HG03108 (cell line): ENCODE data around the gene ATF3.
"Not testable (repeated sequence)": the region's sequence is repeated elsewhere in the genome, so short reads cannot be mapped to it uniquely, and the experiment has no call there.

Source experiments
- ATAC-seq: cut with Tn5 transposase; IDR thresholded peaks from one replicate; pipeline ENCODE4 v1.9.1; 2021; ENCODE audit warnings: moderate library complexity; ENCODE audit not compliant: unreplicated experiment

ATF3 gene

DNA sequence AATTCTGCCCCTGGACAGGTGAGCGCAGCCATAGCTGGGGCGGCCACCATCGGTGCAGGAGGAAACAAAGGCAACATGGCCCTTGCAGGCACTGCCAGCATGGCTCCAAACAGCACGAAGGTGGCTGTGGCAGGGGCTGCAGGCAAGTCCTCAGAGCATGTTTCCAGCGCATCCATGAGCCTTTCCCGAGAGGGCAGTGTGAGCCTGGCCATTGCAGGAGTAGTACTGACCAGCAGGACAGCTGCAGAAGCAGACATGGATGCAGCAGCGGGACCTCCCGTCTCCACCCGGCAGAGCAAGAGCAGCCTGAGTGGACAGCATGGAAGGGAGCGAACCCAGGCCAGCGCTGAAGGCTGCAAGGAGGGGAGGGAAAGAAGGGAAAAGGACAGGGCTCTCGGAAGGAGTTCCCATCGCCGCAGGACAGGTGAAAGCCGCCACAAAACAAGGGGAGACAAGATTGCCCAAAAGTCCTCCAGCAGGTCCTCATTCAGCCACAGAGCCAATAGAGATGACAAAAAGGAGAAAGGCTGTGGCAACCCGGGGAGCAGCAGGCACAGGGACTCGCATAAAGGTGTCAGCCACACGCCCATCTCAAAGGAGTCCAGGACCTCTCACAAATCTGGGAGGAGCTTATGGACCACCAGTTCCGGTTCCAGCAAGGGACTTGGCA is 17.4 kb downstream of the ATF3 start:
- ATAC-seq: no peak

DNA sequence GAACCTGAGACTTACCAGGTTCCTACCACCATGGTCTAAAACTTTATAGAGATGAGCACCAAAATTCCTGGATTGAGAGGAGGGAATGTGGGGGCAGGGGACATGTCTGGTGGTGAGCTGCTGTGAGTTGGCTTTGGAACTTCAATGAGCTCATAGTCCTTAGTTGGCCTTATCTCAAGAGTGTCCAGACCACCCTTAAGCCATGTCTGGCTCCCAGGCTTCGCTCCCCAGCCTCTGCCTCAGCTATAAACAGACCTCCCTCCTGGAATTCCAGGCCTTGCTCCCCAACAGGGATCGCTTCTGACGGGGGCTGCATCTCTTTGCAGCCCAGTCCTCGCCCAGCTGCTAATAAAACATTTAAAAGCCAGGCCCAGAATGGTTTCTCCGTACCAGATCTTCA is 19.5 kb downstream of the ATF3 start:
- no peak for ATAC-seq

GRCh38 chr1:212628813-212629415 is 20.4 kb downstream of the ATF3 start:
- no peak for ATAC-seq

DNA sequence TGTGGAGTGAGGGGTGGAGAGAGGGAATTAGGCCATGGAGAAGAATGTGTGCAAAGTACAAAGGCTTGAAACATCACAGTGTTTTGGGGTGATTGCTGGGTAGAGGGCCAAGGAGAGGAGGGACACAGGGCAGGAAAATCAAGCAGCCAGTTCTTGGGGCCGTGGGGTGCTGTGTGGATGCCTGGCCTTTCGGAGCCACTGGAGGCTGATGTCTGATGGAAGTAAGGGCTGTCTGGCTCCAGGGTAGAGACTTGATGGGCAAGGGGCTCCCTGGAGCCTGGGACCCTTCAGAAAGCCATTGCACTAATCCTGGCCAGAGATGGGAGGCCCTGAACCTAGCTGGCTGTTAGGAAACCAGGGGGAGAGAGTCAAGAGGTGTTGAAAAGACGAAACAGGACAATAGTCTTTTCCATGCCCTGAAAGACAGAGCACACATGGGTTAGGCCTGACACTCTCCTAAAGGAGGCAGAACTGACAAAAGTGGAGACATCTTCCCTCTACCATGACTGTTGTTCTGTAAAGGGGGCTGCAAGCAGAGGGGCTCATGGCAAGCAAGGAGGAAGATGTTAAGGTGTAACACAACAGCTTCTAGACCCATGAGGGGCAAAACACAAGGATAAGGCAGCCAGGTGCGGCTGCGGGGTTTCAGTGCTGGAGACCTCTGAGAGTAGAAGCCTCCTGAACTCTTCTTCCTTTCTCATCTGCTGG is 21.0 kb downstream of the ATF3 start:
- ATAC-seq: no peak

GRCh38 chr1:212630158-212630900 is 21.8 kb downstream of the ATF3 start:
- ATAC-seq: peak; percentile 92

- no peak for ATAC-seq
Measured at GRCh38 chr1:212633161-212633560, 24.6 kb downstream of the ATF3 start.

GRCh38 chr1:212634252-212634651 is 25.7 kb downstream of the ATF3 start:
- ATAC-seq: no peak

- ATAC-seq: no peak
Measured at GRCh38 chr1:212635141-212635631, 26.6 kb downstream of the ATF3 start.

DNA sequence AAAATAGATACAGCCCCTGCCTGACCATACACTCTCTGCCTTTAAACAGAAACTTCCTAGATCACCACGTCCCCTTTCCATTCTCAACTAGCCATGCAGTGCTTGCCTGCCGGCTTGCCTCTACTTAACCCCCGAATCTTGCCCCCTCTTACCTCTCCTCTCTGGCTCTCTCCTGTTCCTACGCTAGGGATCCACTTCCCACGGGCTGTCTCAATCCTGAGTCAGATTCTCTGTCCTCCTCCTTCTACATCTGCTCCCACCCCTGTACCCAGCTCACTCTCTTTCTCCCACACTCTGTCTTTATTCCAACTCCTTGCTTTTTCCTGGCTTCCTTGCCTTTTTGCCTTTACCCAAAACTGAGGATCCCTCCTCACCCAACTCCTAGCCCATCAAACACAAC is 29.3 kb downstream of the ATF3 start:
- no peak for ATAC-seq

DNA sequence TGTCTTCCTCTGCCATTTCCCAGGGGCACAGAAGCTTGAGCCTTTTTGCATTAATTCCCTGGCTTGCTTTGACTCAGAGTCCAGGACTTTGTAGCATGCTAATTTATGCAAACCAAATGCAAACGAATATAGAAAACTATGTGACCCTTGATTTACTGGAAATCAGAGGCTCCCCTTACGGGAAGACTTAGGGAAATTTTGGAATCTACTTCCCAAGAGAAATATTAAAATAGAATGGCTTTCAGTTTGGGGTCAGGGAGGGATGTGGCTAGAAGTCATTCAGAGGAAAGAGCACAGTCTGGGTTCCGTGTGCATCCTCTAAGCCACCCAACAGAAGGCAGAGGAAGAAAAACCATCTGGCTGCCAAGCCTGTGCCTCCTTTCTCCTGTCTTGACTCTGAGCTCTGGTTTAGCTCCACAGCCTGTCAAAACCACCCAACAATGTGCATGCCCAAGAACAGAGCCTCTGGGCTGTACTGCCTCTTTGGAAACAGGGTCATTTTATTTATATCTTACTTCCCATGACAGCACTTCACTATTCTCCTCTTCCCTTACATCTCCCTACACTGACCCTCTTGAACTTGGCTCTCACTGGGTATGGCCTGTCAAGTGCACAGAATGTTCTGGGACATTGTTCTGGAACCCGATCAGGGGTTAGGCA is 30.1 kb downstream of the ATF3 start:
- no peak for ATAC-seq

GRCh38 chr1:212639524-212639923 is 31.0 kb downstream of the ATF3 start:
- ATAC-seq: not testable (repeated sequence)

GRCh38 chr1:212640223-212640878 is 31.8 kb downstream of the ATF3 start:
- no peak for ATAC-seq

GRCh38 chr1:212641956-212642355 is 33.4 kb downstream of the ATF3 start:
- no peak for ATAC-seq

GRCh38 chr1:212643877-212644276 is 35.3 kb downstream of the ATF3 start:
- ATAC-seq: no peak

DNA sequence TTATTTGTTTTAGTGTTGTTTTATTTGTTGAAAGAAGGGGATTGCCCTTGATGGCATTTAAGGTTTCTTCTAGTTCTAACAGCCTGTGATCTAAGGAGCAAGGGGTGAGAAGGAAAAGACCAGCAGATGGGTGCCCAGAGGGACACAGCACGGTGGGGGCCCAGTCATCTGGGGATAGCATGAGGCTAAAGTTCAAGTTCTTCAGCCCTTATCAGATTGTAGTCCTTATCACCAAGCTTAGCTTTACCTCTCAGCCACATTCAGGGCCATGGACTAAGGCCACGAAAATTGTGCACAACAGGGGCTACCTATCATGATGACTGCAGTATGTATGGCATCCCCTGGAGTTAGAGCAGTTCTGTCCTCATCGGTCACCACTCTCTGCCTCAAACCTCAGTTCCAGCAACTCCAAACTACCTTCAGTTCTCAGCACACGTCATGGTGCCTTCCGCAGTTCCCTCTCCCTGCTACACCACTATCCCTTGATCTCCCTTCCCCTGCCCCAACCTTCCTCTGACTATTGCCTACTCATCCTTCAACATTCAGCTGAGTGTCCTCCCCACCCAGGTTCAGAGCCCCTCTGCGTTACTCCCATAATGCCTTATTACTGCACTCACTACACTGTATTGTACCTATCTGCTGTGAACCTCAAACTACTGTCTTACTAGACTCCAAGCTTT is 36.4 kb downstream of the ATF3 start:
- ATAC-seq: no peak

GRCh38 chr1:212645546-212646543 is 37.3 kb downstream of the ATF3 start:
- no peak for ATAC-seq

- ATAC-seq: no peak
Measured at GRCh38 chr1:212646588-212646987, 38.0 kb downstream of the ATF3 start.

DNA sequence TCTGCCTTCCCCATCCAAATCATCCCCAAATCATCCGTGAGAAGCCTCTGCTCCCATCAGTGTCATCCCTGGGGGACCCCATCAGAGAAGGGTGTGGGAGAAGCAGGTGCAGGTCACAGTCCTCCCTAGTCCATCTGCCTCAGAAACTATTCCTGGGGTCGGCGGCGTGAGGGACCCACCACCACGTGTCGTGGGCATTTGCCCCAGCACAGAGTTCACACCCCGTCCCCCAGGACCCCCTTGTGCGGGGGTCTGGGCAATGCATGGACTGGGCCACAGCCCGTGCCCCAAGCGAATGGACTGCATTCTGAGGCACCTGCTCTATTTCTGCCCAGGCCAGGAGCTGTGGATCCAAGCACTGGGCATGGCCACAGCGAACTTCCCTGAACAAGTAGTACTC is 38.4 kb downstream of the ATF3 start:
- no peak for ATAC-seq

GRCh38 chr1:212648431-212648830 is 39.9 kb downstream of the ATF3 start:
- no peak for ATAC-seq
